Measurements from ENCODE around the gene MDH1. TPM values are rescaled to one million over a fixed set of nuclear protein-coding genes. Genes with fewer than 3 reads are reported as not detected.

MDH1 gene
- total RNA-seq, 2 experiments from 2014 or later: 96.3 to 97.6 TPM

DNA sequence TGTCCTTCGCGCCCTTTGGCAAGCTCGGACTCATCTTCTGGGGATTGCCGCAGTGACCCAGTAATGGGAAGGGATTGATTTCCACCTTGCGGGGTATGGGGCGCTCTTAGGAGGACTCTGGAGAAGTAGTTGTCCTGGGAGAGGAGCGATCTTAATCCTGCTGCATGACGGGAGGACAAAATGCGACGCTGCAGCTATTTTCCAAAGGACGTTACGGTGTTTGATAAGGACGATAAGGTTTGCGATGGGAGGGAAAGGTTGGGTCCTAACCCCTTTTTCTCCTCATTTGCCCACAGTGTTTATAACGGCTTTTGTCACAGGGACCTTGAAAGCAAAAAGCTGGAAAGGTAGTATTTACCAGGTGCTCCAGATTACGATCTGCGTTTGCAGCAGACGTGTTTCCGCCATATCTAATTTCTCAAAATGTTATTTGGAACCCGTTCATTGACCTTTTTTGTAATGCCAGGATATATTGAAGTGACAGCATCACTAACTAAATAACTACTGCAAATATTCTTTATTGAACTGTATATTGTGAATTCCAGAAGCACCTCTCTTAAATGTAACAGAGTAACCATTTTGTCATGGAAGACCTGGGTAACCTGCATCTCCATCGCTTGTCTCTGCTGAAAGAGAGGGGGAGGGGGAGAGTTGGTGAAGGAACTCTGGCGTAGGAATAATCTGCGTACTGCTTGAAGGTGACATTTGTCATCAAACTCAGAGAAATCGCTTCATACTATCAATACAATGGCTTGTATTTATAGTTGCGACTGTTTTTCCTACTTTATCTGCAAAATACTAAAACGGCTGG, 590 bp downstream of the MDH1 start:
- intact Hi-C loops (cut with DNase I, micrococcal nuclease): loop anchor here (2.0 to 5.0 kb wide), 8 partner anchors 251 to 1697 kb away; partner anchors contain the start of genes UGP2 (in 2 of the 2), ACTR2 (in 1 of the 2), B3GNT2 (in 1 of the 2) and EHBP1 (in 1 of the 2)
- ChIA-PET CTCF (interaction anchor here (1.2 to 1.4 kb wide), 2 partner anchors 269 to 1162 kb away, joined by 3 read pairs; no protein-coding TSS in a partner anchor), POLR2A (interaction anchor here (0.6 to 3.5 kb wide), 16 partner anchors 11 to 1638 kb away, joined by 3 to 51 read pairs (median 5); partner anchors contain the start of genes ACTR2, AFTPH, CEP68 and EHBP1)
- H3K36me3 Mint-ChIP-seq (ENCODE audit: low read depth): peaks cover 42% of the 10 kb centered on the region
- no peak for ATAC-seq (ENCODE audit: poor library complexity)
- H3K27ac ChIP-seq (ENCODE audit: low read depth in 1 of 2, low read length in 2 of 2): peak overlapping the region; percentile 76 to 95
- no peaks in the 10 kb centered on the region for H3K27me3 Mint-ChIP-seq
- H3K4me3 ChIP-seq (ENCODE audit: low read length): peak overlapping the region; percentile 96
- no peaks in the 10 kb centered on the region for H3K9me3 ChIP-seq (ENCODE audit: control insufficient read depth in 1 of 2, insufficient read depth in 1 of 2, low read length in 2 of 2)
- TF ChIP-seq, protein P1, sequence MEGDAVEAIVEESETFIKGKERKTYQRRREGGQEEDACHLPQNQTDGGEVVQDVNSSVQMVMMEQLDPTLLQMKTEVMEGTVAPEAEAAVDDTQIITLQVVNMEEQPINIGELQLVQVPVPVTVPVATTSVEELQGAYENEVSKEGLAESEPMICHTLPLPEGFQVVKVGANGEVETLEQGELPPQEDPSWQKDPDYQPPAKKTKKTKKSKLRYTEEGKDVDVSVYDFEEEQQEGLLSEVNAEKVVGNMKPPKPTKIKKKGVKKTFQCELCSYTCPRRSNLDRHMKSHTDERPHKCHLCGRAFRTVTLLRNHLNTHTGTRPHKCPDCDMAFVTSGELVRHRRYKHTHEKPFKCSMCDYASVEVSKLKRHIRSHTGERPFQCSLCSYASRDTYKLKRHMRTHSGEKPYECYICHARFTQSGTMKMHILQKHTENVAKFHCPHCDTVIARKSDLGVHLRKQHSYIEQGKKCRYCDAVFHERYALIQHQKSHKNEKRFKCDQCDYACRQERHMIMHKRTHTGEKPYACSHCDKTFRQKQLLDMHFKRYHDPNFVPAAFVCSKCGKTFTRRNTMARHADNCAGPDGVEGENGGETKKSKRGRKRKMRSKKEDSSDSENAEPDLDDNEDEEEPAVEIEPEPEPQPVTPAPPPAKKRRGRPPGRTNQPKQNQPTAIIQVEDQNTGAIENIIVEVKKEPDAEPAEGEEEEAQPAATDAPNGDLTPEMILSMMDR (IDR thresholded peaks at IDR 0.05): no peak
- H3K4me1 ChIP-seq (ENCODE audit: insufficient read depth, low read length): peaks cover 19% of the 10 kb centered on the region
- peaks cover 17% of the 10 kb centered on the region for H3K36me3 ChIP-seq (ENCODE audit: insufficient read depth, low read length)
- peaks cover 63% of the 10 kb centered on the region for H3K4me1 Mint-ChIP-seq (ENCODE audit: low read depth)
- no peaks in the 10 kb centered on the region for H3K27me3 ChIP-seq (ENCODE audit: control insufficient read depth in 1 of 2, insufficient read depth in 2 of 2, low read length in 2 of 2)
- peak overlapping the region; percentile 87 for H3K27ac Mint-ChIP-seq
- peak in 3 of 14 experiments; percentile 24 to 31 (median 25) for DNase-seq
- H3K9me3 Mint-ChIP-seq: no peaks in the 10 kb centered on the region
- peak overlapping the region; percentile 93 for H3K4me3 Mint-ChIP-seq

DNA sequence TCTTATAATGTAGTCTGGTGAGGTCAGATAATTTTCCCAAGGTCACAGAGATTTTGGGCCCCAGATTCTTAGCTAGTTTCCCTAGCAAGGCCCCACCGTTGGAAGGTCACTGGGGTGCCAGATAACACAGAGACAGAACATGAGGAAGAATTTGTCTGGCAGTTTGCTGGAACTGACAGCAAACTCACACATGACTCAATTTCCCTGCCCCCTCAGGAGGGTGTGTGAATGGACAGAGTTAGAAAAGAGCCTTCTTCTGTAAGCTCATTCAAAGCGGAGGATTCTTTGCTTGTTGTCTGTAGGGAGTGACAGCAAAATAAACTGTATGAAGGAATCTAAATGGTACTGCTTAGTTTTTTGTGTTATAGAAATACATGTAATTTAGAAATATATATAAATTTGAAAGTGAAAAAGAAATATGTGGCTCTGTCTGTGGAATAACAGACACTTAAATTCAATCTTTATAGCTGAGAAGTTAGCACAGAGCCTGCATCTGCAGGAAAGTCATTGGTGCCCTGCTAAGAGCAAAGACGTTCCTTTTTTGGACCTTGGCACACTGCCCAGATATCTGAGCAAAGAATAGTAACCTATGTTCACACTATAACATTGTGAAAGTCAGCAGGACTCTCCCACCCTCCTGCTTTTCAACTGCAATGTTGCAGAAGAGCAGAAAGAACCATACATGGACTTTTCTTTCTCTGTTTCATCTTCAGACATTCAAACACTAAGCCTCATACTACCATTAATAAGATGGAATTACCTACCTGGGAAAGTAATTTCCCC, 2.1 kb downstream of the MDH1 start:
- Histone ChIP-seq H3K27me3 (ENCODE audit: control insufficient read depth in 1 of 2, insufficient read depth in 2 of 2, low read length in 2 of 2) (no peaks in the 10 kb centered on the region), H3K4me1 (ENCODE audit: insufficient read depth, low read length) (peaks cover 19% of the 10 kb centered on the region), H3K9me3 (ENCODE audit: control insufficient read depth in 1 of 2, insufficient read depth in 1 of 2, low read length in 2 of 2) (no peaks in the 10 kb centered on the region), H3K27ac (ENCODE audit: low read depth in 1 of 2, low read length in 2 of 2) (no peak overlapping the region), H3K36me3 (ENCODE audit: insufficient read depth, low read length) (peaks cover 31% of the 10 kb centered on the region), H3K4me3 (ENCODE audit: low read length) (no peak overlapping the region)
- Mint-ChIP-seq H3K27ac (peak overlapping the region; percentile 87), H3K36me3 (ENCODE audit: low read depth) (peaks cover 57% of the 10 kb centered on the region), H3K4me3 (peak overlapping the region; percentile 93), H3K4me1 (ENCODE audit: low read depth) (peaks cover 77% of the 10 kb centered on the region), H3K27me3 (no peaks in the 10 kb centered on the region), H3K9me3 (no peaks in the 10 kb centered on the region)
- intact Hi-C loops (cut with DNase I, micrococcal nuclease): loop anchor here in 1 of 2 experiments (5.0 kb wide), 2 partner anchors 266 to 426 kb away; partner anchors contain the start of gene VPS54
- ATAC-seq (ENCODE audit: poor library complexity) (no peak), DNase-seq (peak in 2 of 14 experiments; percentile 11 to 22)
- ChIA-PET CTCF (interaction anchor here (1.0 kb wide), 1 partner anchor 270 kb away, joined by 3 read pairs; no protein-coding TSS in a partner anchor), POLR2A (interaction anchor here (3.5 kb wide), 1 partner anchor 251 kb away, joined by 51 read pairs; the partner anchor contains the start of gene UGP2)
- TF ChIP-seq, protein P1 (IDR thresholded peaks at IDR 0.05): no peak

DNA sequence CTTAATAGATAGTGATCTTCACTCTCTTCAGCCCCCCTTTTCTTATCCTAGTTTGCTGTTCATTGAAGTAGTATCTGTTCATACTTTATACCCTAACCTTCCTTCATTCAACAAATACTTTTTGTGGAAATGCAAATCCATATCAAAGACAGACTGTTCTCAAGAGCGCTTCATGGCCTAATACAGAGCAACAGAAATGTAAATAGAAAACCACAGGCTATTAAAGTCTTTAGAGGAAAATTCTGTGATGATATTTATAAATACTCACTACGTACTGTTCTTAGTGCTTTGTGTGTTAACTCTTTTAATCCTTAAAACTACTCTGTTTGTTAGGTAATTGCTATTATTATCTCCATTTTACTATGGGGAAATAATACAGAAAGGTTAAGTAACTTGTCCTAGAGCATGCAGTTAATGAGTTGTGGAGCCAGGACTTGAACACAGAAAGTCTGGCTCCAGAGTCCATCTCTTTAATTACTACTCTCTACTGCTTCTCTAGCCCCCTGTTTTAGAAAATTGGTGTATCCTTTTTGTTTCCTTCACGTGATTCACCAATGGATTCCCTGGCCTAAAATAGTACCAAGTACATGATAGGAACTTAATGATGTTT, 2.9 kb downstream of the MDH1 start:
- POLR2A ChIA-PET: no interaction called here
- TF ChIP-seq, protein P1 (IDR thresholded peaks at IDR 0.05): no peak
- no peak for ATAC-seq (ENCODE audit: poor library complexity)
- Histone ChIP-seq H3K27ac (ENCODE audit: low read depth in 1 of 2, low read length in 2 of 2) (no peak overlapping the region), H3K4me3 (ENCODE audit: low read length) (no peak overlapping the region), H3K4me1 (ENCODE audit: insufficient read depth, low read length) (peaks cover 19% of the 10 kb centered on the region), H3K27me3 (ENCODE audit: control insufficient read depth in 1 of 2, insufficient read depth in 2 of 2, low read length in 2 of 2) (no peaks in the 10 kb centered on the region), H3K36me3 (ENCODE audit: insufficient read depth, low read length) (peaks cover 40% of the 10 kb centered on the region), H3K9me3 (ENCODE audit: control insufficient read depth in 1 of 2, insufficient read depth in 1 of 2, low read length in 2 of 2) (no peaks in the 10 kb centered on the region)
- Mint-ChIP-seq H3K4me3 (peak overlapping the region; percentile 70), H3K27ac (peak overlapping the region; percentile 70), H3K4me1 (ENCODE audit: low read depth) (peaks cover 72% of the 10 kb centered on the region), H3K9me3 (no peaks in the 10 kb centered on the region), H3K36me3 (ENCODE audit: low read depth) (peaks cover 64% of the 10 kb centered on the region), H3K27me3 (no peaks in the 10 kb centered on the region)
- CTCF ChIA-PET: interaction anchor here (1.0 kb wide), 1 partner anchor 270 kb away, joined by 3 read pairs; no protein-coding TSS in a partner anchor
- DNase-seq: no peak
- intact Hi-C loops (cut with DNase I, micrococcal nuclease): loop anchor here in 1 of 2 experiments (5.0 kb wide), 2 partner anchors 266 to 426 kb away; partner anchors contain the start of gene VPS54
